T follicular helper cell (primary cell): Measurements from ENCODE around the gene USH2A.
"Not testable (repeated sequence)": the region's sequence is repeated elsewhere in the genome, so short reads cannot be mapped to it uniquely, and the experiment has no call there.

Source experiments
- DNase-seq: peaks from one replicate; pipeline ENCODE4 v3.0.0-alpha.2; 2020; ENCODE audit warnings: low read depth

The USH2A gene

DNA sequence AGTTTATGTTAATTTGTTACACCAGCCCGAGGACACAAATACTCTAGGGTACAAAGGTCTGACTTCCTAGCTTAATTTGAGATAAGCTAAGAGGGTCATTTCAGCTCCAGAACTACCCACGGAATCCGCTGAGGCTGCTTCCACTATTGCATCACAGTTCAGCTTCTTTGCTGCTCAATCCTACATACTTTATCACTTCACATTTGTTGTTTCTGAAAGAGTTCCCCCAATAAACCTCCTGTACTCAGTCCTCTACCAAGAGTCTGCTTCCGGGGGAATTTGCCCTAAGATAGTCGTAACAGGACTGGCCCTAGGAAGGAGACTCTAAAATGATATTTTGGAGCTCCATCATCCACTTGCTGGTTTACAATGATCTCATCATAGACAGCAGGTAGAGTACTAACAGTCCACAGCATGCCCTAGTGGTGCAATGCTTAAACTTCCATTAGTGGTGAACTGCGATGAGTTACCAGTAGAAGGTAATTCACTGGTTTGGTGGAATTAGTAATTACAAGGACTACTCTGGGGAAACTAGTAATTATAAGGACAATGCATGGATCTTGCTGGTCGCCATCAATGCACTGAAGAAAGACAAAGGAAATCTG, 229.3 kb downstream of the USH2A start:
- no peak for DNase-seq

DNA sequence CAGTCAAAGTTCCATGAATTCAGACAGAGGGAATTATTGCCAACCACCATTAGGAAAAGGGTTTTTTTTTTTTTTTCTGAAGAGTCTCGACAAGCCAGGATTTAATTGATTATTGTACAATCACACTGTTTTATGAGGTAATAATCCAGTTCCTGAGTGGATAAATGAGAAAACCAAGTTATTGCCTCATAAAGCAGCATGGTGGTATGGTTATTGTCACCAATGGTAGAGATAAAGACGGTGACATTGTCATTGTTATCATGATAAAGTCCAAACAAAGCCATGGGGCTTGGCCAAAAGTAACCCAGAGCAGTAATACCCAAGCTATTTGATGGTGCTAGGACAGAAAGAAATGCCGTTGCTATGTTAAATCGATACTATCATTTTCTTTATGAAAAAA, 232.8 kb downstream of the USH2A start:
- no peak for DNase-seq

DNA sequence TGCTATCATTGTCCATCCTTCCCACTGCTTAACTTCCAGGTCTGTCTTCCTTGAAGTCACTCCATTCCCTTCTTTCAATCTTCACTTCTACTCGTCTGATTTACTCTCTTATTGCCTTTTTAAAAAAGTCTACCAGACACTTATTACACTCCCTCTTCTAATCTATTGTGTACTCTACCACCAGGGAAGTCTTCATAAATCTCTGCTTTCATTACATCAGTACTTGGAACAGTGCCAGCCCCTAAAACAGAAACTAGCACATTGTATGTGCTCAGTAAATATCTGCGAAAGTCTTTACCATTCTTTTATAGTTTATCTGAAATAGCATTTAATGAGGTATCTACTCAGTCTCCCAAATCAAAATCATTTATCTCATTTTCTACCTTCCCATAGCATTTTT, 236.4 kb downstream of the USH2A start:
- DNase-seq: no peak

DNA sequence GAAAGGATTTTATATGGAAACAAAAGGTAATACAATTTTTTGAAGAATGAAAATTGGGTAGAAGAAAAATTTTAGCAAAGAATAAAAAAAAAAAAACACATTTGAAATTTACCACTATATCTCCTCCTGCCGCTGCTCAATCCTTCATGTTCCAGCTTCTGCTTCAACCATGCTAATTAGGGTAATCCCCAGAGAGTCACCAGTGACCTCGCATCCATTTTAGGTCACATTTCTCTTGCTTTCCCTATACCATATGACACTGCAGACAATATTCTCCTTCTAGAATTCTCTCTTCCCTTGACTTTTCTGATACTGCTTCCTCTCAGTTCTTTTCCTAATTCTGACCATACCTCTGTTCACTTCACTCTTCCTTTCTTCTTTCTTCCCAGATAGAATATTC, 237.1 kb downstream of the USH2A start:
- no peak for DNase-seq

DNA sequence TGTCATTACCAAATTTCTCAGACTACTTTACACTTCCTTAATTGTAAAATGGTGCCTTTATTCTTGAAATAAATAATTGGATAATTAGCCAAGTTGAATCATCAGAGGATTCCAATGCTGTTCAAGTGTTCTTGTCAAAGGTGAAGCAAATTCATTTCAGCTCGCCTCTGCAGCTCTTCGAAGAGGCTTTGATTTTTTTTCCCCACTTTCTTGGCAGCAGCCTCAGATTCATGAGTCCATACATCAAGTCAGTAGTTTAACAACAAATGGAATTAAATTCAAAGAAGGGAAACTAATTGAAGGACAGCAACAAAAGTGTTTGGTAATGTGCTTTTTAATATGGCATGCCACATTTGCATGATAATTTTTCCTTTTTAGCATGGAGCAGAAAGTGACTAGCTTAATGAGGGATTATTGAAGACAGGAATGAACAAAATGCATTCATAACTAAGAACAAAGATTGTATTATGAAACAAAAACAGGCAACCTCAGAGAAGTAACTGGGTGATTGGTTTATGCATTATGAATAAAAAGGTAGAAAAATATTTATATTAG, 239.0 kb downstream of the USH2A start:
- DNase-seq: no peak

DNA sequence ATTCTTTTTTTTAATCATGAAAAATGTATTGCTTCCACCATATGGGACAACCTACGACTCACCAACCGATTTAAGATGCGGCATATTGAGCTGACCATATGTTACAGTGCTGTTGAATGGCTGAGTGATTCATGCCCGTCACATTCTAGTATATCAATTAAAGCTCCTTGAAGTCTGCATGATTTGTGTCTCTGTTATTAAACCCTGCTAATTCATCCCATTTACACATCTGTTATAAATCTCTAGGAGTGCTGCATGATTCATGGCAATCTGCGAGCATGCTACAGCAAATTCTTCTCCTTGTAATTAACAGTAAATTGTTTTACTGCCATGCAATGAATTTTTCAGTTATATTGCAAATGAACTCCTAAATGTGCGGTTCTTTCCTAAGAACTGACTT, 239.8 kb downstream of the USH2A start:
- DNase-seq: no peak

DNA sequence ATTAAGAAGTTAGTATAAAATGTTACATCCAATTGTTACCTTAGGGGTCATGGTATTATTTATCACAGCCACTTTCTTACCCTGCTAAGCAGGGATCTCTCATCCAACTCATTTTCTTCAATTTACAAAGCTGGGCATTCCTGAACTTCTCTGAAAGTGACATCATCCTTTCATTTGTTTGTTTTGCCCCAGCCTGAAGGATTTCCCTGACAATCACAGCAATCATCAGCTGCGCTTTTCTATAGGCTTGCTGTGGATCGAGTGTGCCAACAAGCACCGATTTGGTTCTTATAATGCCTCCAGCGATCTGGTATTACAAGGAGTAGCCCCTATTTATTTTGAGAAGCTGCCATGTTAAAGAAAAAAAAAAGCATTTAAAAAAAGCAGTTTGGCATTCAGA, 240.2 kb downstream of the USH2A start:
- DNase-seq: no peak

DNA sequence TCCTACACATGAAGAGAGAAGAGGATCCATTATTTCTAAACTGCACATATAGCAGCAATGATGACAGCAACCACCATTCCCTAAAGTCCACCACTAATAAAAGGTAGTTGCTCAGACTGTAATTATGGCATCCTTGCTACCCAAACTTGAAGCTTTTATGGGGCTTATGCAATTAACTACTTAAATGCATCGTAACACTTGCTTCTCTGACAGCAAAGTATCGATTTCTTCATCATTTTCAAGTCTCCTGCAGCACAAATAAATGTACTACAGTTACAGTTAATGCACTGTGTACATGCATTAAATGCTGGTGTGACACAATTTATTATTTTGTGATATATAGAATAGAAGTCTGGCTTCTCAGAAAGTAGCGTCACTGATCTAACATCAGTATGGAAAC, 241.7 kb downstream of the USH2A start:
- no peak for DNase-seq

DNA sequence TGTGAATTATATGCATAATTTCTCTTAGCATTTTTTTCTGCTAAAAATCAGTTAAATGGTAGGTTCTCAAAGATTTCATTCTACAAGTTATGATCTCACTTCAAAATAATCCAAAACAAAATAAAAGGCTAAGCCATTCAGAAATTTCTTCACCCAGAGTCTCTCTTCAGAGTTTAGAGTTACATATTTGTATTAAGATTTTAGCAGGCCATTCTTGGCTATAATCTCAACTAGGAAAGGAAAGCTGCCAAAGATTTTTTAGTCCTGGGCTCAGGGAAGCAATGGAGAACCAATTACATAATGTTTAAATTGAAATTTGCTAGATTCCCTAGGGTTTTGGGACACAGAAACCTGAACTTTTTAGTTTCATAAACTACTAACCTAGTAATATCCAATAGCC, 245.0 kb downstream of the USH2A start:
- no peak for DNase-seq

DNA sequence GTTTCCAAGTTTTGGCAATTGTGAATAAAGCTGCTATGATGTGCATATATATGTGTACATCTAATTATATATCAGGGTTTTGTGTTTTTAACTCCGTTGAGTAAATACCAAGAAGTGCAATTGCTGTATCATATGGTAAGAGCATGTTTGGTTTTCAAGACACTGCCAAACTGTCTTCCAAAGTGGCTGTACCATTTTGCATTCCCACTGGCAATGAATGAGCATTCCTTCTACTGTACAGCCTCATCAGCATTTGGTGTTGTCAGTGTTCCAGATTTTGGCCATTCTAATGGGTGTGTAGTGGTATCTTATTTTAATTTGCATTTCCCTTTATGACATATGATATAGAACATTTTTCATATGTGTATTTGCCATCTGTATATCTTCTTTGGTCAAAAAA, 246.3 kb downstream of the USH2A start:
- DNase-seq: no peak

DNA sequence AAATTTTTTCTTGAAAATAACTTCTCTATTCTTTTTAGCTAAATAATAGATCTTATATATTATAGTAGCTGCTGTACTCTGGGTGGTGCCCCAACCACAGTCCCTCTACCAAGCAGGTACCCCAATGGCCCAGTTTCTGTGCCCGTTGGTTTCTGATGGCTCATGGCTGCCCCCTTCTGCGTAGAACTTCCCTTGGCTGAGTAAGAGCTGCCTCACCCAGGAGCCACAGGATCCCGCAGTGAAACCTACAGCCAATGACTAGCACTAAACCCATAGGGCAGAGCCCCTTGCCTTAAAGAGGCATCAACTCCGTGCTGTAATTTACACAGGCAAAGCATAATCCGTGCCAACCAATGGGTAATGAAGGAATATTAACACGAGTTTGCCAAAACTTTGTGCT, 247.5 kb downstream of the USH2A start:
- no peak for DNase-seq

DNA sequence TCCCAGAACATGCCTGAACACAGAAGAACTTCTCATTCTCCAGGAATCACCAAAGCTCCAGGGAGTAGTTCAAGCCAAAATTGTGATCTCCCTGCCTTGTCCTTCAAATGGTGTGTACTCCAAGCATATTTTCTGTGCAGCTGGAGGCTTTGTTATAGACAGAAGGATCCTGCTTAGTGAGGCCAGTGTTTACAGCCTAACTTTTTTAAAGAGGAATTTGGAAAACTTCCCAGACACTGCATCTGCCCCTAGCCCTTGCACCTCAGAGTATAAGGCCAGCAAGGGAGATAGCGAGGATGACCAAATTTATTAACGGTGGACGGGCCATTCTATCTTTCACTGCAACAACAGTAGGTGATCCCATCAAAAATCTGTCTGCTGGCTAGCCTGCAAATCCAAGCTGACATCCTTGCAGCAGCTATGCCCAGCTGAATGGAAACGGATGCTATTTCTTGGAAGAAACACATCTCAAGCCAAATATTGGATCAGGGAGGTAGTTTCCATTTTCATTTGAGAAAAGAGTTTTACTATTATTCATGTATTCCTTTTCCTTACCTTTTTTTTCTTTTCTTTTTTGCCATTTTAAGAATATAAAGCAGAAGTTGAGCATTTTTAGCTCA, 249.8 kb downstream of the USH2A start:
- DNase-seq: no peak

DNA sequence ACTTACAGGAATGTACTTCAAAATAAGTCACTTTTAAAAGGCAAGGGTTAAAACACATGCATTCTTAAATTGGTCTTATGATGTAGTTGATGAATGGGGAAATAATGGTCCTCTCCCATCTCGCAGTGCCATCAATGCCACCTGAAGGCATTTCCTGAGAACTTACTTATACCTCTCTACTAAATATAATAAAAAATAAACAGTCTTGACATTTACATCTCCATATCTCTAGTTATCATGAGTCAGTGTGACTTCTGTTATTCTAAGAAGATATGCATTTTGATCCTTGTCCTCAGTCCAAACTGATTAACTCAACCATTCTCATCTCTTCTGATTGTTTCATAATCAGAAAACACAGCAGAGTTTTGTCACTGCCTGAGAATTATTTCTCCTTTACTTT, 253.9 kb downstream of the USH2A start:
- DNase-seq: no peak

DNA sequence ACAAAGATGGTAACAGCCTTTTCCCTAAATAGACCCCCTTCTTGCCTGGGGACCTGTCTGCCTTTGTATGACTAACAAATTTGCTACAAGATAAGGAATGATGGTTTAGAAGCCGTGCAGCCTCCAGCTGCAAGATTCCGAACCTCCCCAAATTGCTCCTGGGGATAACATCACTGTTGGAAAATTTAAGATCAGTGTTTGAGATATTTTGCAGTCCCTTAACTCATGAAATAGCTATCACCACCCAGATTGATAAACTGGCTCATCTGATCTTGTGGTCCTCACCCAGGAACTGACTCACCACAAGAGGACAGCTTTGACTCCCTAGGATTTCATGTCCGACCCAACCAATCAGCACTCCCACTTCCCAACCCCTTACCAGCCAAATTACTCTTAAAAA, 254.7 kb downstream of the USH2A start:
- no peak for DNase-seq

DNA sequence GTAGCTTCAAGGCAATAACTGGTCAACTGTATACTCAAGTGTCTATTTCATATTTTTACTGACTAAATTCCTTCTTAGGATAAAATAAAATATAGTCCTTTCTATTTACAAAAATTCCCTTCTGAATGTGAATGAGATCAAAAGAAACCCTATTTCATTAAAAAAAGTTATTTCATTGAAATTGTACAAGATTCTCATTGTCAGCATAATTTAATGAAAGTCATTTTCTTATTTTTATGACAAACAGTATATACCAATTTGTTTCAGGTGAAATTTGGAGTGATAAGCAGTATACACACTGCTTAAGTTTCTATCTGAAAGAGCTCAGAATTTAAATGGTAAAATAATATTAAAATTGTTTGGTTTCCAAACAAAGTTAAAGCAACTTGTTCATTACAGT, 269.2 kb downstream of the USH2A start:
- DNase-seq: no peak

DNA sequence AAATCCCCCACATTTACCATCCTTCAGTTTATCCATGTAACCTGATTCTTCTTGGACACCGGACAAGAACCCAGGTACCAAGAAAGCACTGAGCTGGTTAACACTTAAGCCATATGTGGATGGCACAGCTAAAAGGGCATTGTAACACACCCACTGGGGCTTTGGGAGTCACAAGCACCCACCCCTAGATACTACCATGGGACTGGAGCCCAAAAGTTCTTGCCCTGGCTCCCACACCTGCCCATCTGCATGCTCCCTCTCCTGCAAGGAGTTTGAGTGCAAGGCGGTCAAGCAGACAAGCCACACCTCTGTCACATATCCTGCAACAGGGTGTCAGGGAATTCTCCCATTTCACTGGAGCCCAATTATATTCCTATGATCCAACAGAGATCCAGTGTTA, 270.1 kb downstream of the USH2A start:
- no peak for DNase-seq

DNA sequence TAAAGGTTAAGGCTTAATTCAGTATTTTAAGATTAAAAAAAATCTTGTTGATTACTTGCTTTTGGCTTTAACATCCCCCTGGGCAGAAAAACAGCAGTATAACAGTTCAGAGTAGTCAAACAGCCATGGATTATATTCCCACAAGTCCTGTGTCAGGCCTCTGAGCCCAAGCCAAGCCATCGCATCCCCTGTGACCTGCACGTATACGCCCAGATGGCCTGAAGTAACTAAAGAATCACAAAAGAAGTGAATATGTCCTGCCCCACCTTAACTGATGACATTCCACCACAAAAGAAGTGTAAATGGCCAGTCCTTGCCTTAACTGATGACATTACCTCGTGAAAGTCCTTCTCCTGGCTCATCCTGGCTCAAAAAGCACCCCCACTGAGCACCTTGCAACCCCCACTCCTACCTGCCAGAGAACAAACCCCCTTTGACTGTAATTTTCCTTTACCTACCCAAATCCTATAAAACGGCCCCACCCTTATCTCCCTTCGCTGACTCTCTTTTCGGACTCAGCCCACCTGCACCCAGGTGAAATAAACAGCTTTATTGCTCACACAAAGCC, 277.7 kb downstream of the USH2A start:
- DNase-seq: not testable (repeated sequence)

DNA sequence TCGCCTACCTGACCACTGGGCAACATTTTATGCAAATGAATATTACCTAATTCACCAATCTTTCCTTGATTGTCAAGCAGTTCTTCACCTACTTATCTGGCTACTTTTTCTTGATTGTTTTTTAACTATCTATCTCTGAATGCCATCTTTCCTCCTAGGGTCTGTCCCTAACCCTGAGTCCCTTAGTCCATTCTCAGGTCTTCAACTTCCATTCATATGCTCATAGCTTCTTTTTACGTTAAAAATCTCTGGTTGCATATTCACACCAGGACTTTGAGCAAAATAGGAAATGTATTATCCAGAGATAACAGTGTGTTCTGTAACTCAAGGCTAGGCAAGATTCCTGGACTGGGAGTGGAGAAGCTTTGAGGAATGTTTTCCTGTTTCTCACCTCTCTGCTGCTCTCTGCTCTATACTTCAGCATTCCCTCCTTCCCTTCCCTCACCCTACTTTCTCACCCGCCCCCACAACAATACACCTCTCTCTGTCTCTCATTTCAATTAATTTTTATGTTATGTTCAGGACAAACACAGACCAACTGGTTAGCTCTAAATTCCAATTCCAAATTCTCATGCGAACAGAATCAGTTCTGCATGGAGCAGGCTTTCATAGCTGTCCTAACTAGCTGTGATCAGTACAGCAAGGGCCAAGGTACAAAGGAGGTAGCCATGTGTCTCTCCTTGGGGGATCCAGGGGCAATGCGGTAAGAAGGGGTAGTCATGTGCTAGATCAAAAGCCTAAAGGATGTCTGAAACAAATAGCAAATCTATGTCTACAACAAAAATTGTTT, 278.4 kb downstream of the USH2A start:
- DNase-seq: no peak

DNA sequence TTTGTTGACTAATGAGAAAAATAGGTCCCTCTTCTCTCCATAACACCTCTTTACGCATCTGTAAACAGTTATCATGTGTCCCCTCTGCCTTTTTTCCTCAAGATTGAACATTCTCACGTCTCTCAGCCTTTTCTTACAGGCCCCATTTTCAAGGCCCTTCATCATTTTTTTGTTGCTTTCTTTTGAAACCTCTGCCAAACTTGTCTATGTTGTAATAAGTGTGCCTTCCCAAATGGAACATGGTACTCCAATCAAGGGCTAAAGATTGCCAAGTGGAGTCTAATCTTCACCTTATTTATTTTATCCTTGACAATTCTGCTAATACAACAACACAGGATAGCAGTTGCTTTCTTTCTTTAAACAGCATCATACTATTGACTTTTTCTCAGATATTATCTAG, 280.3 kb downstream of the USH2A start:
- DNase-seq: no peak

DNA sequence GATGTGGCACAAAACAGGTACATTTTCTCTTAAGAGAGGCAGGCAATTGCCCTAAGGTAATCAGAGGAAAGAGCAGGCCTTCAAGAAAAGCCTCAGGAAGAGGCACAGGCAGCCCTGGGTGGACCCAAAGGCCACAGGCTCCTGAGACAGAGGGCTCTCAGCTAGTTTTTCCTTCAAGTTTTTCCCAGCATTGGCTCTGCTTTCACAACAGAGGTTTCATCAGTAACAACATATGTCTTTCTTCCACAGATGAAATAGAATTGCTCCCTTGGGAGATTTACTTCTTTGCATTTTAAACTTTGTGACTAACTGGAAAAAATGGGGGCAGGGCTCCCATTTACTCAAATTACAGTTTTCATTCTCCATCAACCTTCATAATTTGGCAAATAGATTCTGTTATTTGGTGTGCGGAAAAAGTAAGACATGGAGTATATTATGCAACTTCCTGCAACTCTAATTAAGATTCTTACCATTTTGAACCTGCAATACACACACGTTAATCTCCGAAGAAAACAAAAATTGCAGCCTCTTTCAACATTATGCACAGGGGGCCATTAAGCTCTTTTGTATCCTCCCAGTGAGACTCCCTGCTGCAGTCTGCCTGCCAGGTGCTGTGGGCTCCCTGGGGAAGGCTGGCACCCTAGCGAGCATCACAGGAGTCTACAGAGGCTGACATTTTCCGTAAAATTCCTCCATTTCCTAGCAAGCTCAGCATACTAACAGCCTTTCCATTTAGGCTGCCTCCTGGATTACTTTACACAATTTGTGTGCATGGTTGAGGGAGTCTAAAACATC, 282.3 kb downstream of the USH2A start:
- no peak for DNase-seq

DNA sequence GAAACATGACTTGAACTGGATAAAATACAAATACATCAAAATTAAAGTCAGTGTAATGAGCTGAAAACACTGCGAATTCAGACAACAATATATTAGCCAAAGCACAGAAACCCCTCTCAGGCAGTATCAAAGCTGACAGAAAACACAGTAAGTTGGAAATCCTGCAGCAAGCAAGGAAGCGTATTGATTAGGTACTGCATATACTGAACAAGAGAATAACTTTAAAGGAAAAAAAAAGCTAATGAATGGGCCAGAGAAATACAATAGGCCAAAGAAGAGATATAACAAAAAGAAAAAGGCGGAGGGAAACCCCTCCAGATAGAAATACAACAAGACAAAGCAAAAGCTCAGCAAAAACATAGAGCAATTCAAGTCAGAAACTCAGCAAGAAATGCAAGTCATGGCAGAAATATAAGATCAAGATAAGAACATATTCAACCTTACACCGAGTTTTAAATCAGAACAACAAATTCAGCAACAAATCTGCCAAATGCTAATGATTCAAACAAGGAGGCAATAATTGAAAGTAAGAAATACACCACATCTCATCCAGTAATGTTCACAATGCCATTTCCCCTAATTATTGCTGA, 299.0 kb downstream of the USH2A start:
- DNase-seq: no peak
